ENCODE results near the gene SLC25A4.

SLC25A4 gene

GRCh38 chr4:185122681-185123345, 20.3 kb upstream of the SLC25A4 start:
- DNase-seq, result no peak

- no peak for DNase-seq
Observed at GRCh38 chr4:185124006-185124405, 19.1 kb upstream of the SLC25A4 start.

DNA sequence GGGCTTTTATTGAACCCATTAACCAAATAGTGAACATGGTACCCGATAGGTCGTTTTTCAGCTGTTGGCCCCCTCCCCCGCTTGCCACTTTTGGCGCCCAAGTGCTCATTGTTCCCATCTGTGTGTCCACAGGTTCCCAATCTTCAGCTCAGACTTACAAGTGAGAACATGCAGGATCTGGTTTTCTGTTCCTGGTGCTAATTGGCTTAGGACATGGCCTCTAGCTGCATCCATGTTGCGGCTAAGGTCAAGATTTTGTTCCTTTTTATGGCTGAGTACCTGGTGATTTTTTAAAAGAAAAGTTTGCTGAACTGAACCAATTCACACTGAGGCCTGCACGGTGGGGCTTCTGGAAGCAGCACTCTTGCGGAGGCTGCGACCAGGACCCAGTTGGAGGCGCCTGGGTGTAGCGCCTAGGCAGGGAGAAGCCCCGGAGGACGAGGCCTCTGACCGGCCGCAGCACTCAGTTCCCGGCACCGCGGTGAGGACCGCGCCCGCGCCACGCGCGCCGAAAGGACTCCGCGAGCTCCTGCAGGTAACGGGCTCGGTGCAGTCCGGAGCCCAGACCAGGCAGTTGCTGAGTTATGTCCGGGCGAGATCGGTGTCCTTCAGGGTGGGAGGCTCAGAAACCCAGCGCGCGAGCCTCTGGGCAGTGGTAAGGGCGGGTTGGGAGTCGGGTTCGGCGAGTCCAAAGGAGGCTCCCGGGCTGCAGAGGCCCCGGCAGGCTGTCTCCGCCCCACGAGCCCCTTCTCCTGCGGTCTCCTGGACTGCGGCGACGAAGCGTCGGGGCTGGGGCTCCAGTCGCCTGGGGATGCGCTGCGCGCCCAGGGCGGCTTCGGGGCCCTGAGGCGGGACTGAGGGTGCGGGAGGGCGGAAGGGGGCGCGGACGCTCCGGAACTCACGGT, 15.8 kb upstream of the SLC25A4 start:
- DNase-seq, result no peak

DNA sequence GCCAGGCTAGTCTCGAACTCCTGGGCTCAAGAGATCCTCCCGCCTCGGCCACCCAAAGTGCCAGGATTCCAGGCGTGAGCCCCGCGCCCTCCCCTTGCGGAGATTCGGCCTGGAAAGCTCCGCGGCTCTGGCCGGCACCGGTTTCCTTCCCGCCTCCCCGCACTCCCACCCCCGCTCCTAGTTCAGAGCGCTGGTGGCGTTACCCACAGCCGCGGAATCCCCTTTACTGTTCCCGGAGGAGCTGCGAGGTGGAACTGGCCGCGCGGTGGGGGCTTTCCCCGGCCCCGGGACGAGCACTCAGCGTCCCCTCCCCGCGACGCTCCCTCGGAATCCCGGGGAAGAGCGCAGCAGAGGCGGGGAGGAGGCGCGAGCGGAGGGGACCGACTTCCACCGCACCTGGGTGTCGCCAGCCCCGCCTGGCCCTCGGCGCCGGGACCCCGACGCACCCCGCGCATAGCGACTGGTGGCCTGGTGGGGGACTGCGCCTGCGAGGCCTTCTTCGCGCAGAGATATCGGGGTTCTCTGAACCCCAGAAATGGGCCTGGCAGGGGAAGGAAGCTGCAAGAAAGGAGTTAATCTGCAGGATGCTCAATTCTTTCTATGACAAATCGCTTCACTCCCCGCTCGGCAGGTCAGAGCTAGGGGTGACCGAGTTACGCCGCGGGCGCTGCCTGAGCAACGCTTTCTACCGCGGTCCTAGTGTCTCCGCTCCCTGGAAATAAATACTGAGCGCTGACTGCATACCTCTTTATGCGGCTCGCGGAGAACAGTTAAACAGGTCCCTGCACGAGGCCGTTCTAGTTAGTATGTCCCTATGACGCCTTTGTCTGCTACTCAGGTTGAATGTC, 14.6 kb upstream of the SLC25A4 start:
- no peak for DNase-seq

- DNase-seq, result peak; percentile 48
Observed at GRCh38 chr4:185134307-185134869, 8.7 kb upstream of the SLC25A4 start.

GRCh38 chr4:185137233-185137925, 5.7 kb upstream of the SLC25A4 start:
- DNase-seq, result no peak

- no peak for DNase-seq
Observed at GRCh38 chr4:185138161-185138560, 4.9 kb upstream of the SLC25A4 start.

GRCh38 chr4:185139736-185140135, 3.3 kb upstream of the SLC25A4 start:
- no peak for DNase-seq

GRCh38 chr4:185141777-185142176, 1.3 kb upstream of the SLC25A4 start:
- DNase-seq, result no peak

DNA sequence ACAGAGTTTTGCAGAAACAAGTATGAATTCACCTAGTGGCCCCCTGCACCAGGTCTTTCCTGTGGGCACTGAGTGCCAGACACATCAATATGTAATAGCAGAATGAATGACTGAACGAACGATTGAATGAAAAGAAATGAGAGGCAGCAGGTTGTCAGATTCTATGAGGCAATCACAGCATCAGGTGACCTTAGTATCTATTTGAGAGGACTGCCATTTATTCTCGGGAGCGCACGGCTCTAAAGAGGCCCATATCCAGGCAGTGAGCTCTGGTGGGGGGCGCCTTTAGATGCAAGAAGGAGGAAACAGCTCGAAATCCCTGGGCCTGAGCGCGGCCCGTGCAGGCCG, 528 bp upstream of the SLC25A4 start:
- no peak for DNase-seq

DNA sequence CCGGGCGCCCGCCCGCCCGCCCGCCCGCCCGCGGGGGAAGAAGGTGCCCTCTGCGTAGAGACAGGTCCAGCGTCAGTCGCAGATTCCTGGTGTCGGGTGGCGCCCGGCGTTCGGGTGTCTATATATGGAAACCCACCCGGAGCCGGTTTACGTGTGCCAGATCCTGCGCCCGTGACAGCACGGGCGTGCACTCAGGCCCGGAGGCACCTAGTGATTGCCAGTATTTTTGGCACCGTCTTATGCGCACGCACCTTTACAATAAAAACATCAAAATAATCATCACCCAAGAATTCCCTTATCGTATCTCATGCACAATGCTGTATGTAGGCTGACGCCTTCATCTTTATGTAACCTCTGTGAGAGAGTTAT, 519 bp downstream of the SLC25A4 start:
- no peak for DNase-seq

DNA sequence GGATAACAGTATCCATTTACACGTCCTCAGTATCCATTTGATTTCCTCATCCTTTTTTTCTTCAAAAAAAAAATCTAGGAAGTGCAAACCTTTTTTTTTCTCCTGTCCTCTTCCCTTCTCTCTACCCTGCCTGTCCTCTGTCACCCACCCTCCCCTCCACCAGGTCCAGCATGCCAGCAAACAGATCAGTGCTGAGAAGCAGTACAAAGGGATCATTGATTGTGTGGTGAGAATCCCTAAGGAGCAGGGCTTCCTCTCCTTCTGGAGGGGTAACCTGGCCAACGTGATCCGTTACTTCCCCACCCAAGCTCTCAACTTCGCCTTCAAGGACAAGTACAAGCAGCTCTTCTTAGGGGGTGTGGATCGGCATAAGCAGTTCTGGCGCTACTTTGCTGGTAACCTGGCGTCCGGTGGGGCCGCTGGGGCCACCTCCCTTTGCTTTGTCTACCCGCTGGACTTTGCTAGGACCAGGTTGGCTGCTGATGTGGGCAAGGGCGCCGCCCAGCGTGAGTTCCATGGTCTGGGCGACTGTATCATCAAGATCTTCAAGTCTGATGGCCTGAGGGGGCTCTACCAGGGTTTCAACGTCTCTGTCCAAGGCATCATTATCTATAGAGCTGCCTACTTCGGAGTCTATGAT, 1.7 kb downstream of the SLC25A4 start:
- no peak for DNase-seq

DNA sequence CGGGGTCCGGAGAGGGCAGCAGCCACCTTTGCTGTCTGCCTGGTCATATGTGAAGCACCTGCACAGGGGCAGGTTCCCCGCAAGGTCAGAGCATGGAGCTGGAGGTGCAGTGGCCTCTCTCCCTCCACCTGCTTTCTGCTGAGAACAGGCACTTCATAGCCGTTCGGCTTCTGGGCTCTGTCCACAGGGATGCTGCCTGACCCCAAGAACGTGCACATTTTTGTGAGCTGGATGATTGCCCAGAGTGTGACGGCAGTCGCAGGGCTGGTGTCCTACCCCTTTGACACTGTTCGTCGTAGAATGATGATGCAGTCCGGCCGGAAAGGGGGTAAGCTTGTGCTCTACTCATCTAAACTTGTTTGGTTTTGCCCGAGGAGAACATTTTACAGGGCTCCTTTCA, 2.5 kb downstream of the SLC25A4 start:
- DNase-seq, result no peak

DNA sequence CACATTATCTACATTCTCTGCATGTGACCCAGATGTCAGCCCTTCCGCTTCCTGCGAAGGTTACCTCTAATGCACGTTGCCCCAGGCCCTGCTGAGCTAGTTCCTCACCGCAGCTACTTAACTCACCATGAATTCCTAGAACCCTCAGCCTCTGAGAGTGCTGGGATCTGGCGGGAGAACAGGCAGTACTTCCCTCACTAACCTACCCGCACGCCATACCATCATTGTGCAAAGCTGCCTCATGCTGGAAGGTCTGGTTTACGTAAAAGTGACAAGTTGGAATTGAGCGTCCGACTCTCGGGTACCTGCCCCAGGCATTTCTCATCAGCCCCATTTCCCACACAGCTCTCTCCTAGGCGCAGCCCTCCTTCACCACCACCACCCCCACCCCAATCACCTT, 6.3 kb downstream of the SLC25A4 start:
- no peak for DNase-seq

- no peak for DNase-seq
Observed at GRCh38 chr4:185151296-185151695, 8.2 kb downstream of the SLC25A4 start.

- DNase-seq, result no peak
Observed at GRCh38 chr4:185165605-185166063, 22.6 kb downstream of the SLC25A4 start.

DNA sequence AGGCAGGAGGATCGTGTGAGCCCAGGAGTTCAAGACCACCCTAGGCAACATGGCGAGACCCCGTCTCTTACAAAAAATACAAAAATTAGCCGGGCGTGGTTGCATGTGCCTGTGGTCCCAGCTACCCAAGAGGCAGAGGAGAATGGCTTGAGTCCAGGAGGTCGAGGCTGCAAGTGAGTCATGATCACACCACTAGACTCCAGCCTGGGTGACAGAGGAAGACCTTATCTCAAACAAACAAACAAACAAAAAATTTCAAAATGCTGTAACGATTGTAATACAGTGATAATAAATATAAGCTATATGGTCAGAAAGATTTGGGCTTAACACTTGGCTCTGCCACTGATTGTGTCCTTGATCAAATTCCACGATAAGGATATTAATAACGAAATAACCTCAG, 24.2 kb downstream of the SLC25A4 start:
- DNase-seq, result no peak

DNA sequence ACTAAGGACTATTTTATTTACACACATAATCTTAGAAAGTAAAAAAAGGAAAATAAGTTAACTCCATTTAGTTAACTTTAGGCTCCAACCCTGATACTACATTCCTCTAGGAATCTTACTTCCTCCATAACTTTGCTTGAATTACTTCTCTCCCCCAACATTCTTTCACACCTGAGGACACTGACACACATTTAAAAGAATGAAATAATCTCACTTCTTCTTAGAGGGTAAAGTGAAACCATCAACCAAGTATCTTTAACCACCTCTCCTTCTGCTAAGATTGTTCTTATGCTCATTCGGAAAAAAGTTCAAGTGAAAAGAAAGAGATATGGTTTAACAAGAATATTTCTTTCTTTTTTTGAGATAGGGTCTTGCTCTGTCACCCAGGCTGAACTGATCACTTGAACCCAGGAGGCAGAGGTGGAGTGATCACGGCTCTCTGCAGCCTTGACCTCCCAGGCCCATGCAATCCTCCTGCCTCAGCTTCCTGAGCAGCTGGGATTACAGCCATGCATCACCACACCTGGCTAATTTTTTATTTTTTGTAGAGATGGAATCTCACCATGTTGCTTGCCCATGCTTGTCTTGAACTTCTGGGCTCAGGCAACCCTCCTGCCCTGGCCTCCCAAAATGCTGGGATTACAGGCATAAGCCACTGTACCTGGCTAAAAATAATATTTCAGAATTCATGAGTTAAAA, 28.5 kb downstream of the SLC25A4 start:
- DNase-seq, result no peak

GRCh38 chr4:185179488-185179887, 36.4 kb downstream of the SLC25A4 start:
- DNase-seq, result no peak

DNA sequence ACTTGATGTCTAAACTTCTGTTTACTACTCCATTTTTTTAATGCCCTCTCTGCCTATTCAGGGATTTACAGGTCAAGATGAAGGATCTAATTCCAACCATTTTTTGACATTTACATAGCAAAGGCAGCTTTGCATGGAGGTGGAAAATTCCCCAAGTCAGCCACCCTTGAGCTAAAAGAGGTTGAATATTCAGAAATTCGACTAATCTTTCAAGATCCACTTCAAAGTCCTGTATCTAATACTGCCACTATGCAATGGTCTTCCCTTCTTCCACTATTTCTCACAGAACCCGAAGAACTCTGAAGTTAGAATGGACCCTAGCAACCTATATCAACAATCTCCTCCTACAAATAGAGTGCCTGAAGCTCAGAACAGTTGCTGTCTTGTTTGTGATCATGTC, 39.2 kb downstream of the SLC25A4 start:
- no peak for DNase-seq

GRCh38 chr4:185183622-185184281, 40.7 kb downstream of the SLC25A4 start:
- DNase-seq, result peak; percentile 84
